ENCODE measurements around the gene CACNA1D.

The CACNA1D gene

GRCh38 chr3:53773021-53773436 is 278.6 kb downstream of the CACNA1D start:
- WGBS: 79% methylated on average over 5 of the region's 5 CpGs
- H3K23ac ChIP-seq (ENCODE audit: low read length in 2 of 2): no peak overlapping the region
- H3K36me3 ChIP-seq (ENCODE audit: control insufficient read depth in 1 of 2, insufficient read depth in 2 of 2, low read depth in 1 of 2, low read length in 2 of 2): no peaks in the 10 kb centered on the region
- H2BK5ac ChIP-seq (ENCODE audit: low read depth, low read length, poor library complexity, severe bottlenecking): no peak overlapping the region
- no peak overlapping the region for H4K91ac ChIP-seq (ENCODE audit: low read length)
- H3K27me3 ChIP-seq (ENCODE audit: control insufficient read depth in 1 of 2, insufficient read depth in 1 of 2, low read length in 2 of 2): peaks cover 27 to 43% of the 10 kb centered on the region in 2 experiments
- no peak overlapping the region for H3K4ac ChIP-seq (ENCODE audit: low read depth in 1 of 2, low read length in 2 of 2)
- H2AK5ac ChIP-seq (ENCODE audit: low read length, severe bottlenecking): no peak overlapping the region
- no peak overlapping the region for H2BK120ac ChIP-seq (ENCODE audit: low read depth, low read length)
- H2AFZ ChIP-seq (ENCODE audit: low read depth, low read length): no peak overlapping the region
- H3K27ac ChIP-seq (ENCODE audit: low read length, poor library complexity, severe bottlenecking): no peak overlapping the region
- no peaks in the 10 kb centered on the region for H3K79me1 ChIP-seq (replicated peaks; ENCODE audit: low read length, poor library complexity, severe bottlenecking)
- H4K8ac ChIP-seq (ENCODE audit: low read length): no peak overlapping the region
- H2BK12ac ChIP-seq (ENCODE audit: low read length in 2 of 2): no peak overlapping the region
- no peaks in the 10 kb centered on the region for H3K9me3 ChIP-seq (ENCODE audit: control insufficient read depth, low read length)
- peak overlapping the region; percentile 72 for H3K9ac ChIP-seq (ENCODE audit: low read length)
- H3K18ac ChIP-seq (ENCODE audit: low read depth in 1 of 2, low read length in 2 of 2): no peak overlapping the region
- no peak for DNase-seq
- H2BK15ac ChIP-seq (ENCODE audit: low read depth, poor library complexity, severe bottlenecking): no peak overlapping the region
- no peak overlapping the region for H3K14ac ChIP-seq (ENCODE audit: low read length in 2 of 2)
- H3K4me3 ChIP-seq (ENCODE audit: insufficient read depth in 1 of 2, low read depth in 1 of 2, low read length in 2 of 2): peak overlapping the region in 1 of 2 experiments; percentile 19
- no peak overlapping the region for H3K4me2 ChIP-seq (ENCODE audit: low read length, poor library complexity, severe bottlenecking)
- peaks cover 2% of the 10 kb centered on the region for H3K4me1 ChIP-seq (ENCODE audit: control insufficient read depth, insufficient read depth, low read depth, low read length)

GRCh38 chr3:53773611-53774368 is 279.4 kb downstream of the CACNA1D start:
- Histone ChIP-seq H3K79me1 (replicated peaks; ENCODE audit: low read length, poor library complexity, severe bottlenecking) (no peaks in the 10 kb centered on the region), H3K4me3 (ENCODE audit: insufficient read depth in 1 of 2, low read depth in 1 of 2, low read length in 2 of 2) (peak overlapping the region in 1 of 2 experiments; percentile 19), H4K91ac (ENCODE audit: low read length) (no peak overlapping the region), H3K18ac (ENCODE audit: low read depth in 1 of 2, low read length in 2 of 2) (no peak overlapping the region), H3K14ac (ENCODE audit: low read length in 2 of 2) (no peak overlapping the region), H2BK15ac (ENCODE audit: low read depth, poor library complexity, severe bottlenecking) (no peak overlapping the region), H3K9ac (ENCODE audit: low read length) (peak overlapping the region; percentile 72), H3K23ac (ENCODE audit: low read length in 2 of 2) (no peak overlapping the region), H3K4me1 (ENCODE audit: control insufficient read depth, insufficient read depth, low read depth, low read length) (peaks cover 2% of the 10 kb centered on the region), H2BK5ac (ENCODE audit: low read depth, low read length, poor library complexity, severe bottlenecking) (no peak overlapping the region), H3K27ac (ENCODE audit: low read length, poor library complexity, severe bottlenecking) (no peak overlapping the region), H3K4me2 (ENCODE audit: low read length, poor library complexity, severe bottlenecking) (no peak overlapping the region), H4K8ac (ENCODE audit: low read length) (no peak overlapping the region), H2BK120ac (ENCODE audit: low read depth, low read length) (no peak overlapping the region), H3K27me3 (ENCODE audit: control insufficient read depth in 1 of 2, insufficient read depth in 1 of 2, low read length in 2 of 2) (peaks cover 21 to 41% of the 10 kb centered on the region in 2 experiments), H2BK12ac (ENCODE audit: low read length in 2 of 2) (no peak overlapping the region), H3K4ac (ENCODE audit: low read depth in 1 of 2, low read length in 2 of 2) (no peak overlapping the region), H3K36me3 (ENCODE audit: control insufficient read depth in 1 of 2, insufficient read depth in 2 of 2, low read depth in 1 of 2, low read length in 2 of 2) (no peaks in the 10 kb centered on the region), H3K9me3 (ENCODE audit: control insufficient read depth, low read length) (no peaks in the 10 kb centered on the region), H2AFZ (ENCODE audit: low read depth, low read length) (no peak overlapping the region), H2AK5ac (ENCODE audit: low read length, severe bottlenecking) (no peak overlapping the region)
- 63% methylated on average over 10 of the region's 10 CpGs for WGBS
- DNase-seq: peak; percentile 16

GRCh38 chr3:53774414-53774813 is 280.0 kb downstream of the CACNA1D start:
- Histone ChIP-seq H3K14ac (ENCODE audit: low read length in 2 of 2) (no peak overlapping the region), H3K18ac (ENCODE audit: low read depth in 1 of 2, low read length in 2 of 2) (no peak overlapping the region)

GRCh38 chr3:53775018-53775417 is 280.6 kb downstream of the CACNA1D start:
- no peak overlapping the region for H3K18ac ChIP-seq (ENCODE audit: low read depth in 1 of 2, low read length in 2 of 2)
- no peak overlapping the region for H3K23ac ChIP-seq (ENCODE audit: low read length in 2 of 2)
- no peak overlapping the region for H3K4me3 ChIP-seq (ENCODE audit: insufficient read depth in 1 of 2, low read depth in 1 of 2, low read length in 2 of 2)
- no peak overlapping the region for H3K27ac ChIP-seq (ENCODE audit: low read length, poor library complexity, severe bottlenecking)
- H3K14ac ChIP-seq (ENCODE audit: low read length in 2 of 2): no peak overlapping the region
- no peak overlapping the region for H2BK5ac ChIP-seq (ENCODE audit: low read depth, low read length, poor library complexity, severe bottlenecking)
- H2BK12ac ChIP-seq (ENCODE audit: low read length in 2 of 2): no peak overlapping the region
- no peak for DNase-seq
- H3K27me3 ChIP-seq (ENCODE audit: control insufficient read depth in 1 of 2, insufficient read depth in 1 of 2, low read length in 2 of 2): peaks cover 9 to 32% of the 10 kb centered on the region in 2 experiments
- no peaks in the 10 kb centered on the region for H3K36me3 ChIP-seq (ENCODE audit: control insufficient read depth in 1 of 2, insufficient read depth in 2 of 2, low read depth in 1 of 2, low read length in 2 of 2)
- no peaks in the 10 kb centered on the region for H3K9me3 ChIP-seq (ENCODE audit: control insufficient read depth, low read length)
- H3K4me1 ChIP-seq (ENCODE audit: control insufficient read depth, insufficient read depth, low read depth, low read length): peaks cover 2% of the 10 kb centered on the region
- no peak overlapping the region for H2AK5ac ChIP-seq (ENCODE audit: low read length, severe bottlenecking)
- no peak overlapping the region for H2AFZ ChIP-seq (ENCODE audit: low read depth, low read length)
- H2BK15ac ChIP-seq (ENCODE audit: low read depth, poor library complexity, severe bottlenecking): no peak overlapping the region
- 80% methylated on average over 4 of the region's 5 CpGs for WGBS
- no peak overlapping the region for H4K91ac ChIP-seq (ENCODE audit: low read length)
- H3K79me1 ChIP-seq (replicated peaks; ENCODE audit: low read length, poor library complexity, severe bottlenecking): no peaks in the 10 kb centered on the region
- H4K8ac ChIP-seq (ENCODE audit: low read length): no peak overlapping the region
- H3K4ac ChIP-seq (ENCODE audit: low read depth in 1 of 2, low read length in 2 of 2): no peak overlapping the region
- H3K4me2 ChIP-seq (ENCODE audit: low read length, poor library complexity, severe bottlenecking): no peak overlapping the region
- H2BK120ac ChIP-seq (ENCODE audit: low read depth, low read length): no peak overlapping the region
- no peak overlapping the region for H3K9ac ChIP-seq (ENCODE audit: low read length)

More at GRCh38 chr3:53774414-53774813, 280.0 kb downstream of the CACNA1D start:
- no peak for DNase-seq
- no peak overlapping the region for H3K9ac ChIP-seq (ENCODE audit: low read length)
- no peak overlapping the region for H2BK120ac ChIP-seq (ENCODE audit: low read depth, low read length)
- no peak overlapping the region for H3K23ac ChIP-seq (ENCODE audit: low read length in 2 of 2)
- no peak overlapping the region for H4K91ac ChIP-seq (ENCODE audit: low read length)
- H3K27me3 ChIP-seq (ENCODE audit: control insufficient read depth in 1 of 2, insufficient read depth in 1 of 2, low read length in 2 of 2): peaks cover 15 to 34% of the 10 kb centered on the region in 2 experiments
- H2AFZ ChIP-seq (ENCODE audit: low read depth, low read length): no peak overlapping the region
- H3K4ac ChIP-seq (ENCODE audit: low read depth in 1 of 2, low read length in 2 of 2): no peak overlapping the region
- peaks cover 2% of the 10 kb centered on the region for H3K4me1 ChIP-seq (ENCODE audit: control insufficient read depth, insufficient read depth, low read depth, low read length)
- H3K9me3 ChIP-seq (ENCODE audit: control insufficient read depth, low read length): no peaks in the 10 kb centered on the region
- H2BK5ac ChIP-seq (ENCODE audit: low read depth, low read length, poor library complexity, severe bottlenecking): no peak overlapping the region
- H3K79me1 ChIP-seq (replicated peaks; ENCODE audit: low read length, poor library complexity, severe bottlenecking): no peaks in the 10 kb centered on the region
- H2AK5ac ChIP-seq (ENCODE audit: low read length, severe bottlenecking): no peak overlapping the region
- 77% methylated on average over 8 of the region's 8 CpGs for WGBS
- no peak overlapping the region for H2BK12ac ChIP-seq (ENCODE audit: low read length in 2 of 2)
- H2BK15ac ChIP-seq (ENCODE audit: low read depth, poor library complexity, severe bottlenecking): no peak overlapping the region
- H3K36me3 ChIP-seq (ENCODE audit: control insufficient read depth in 1 of 2, insufficient read depth in 2 of 2, low read depth in 1 of 2, low read length in 2 of 2): no peaks in the 10 kb centered on the region
- H3K27ac ChIP-seq (ENCODE audit: low read length, poor library complexity, severe bottlenecking): no peak overlapping the region
- H3K4me2 ChIP-seq (ENCODE audit: low read length, poor library complexity, severe bottlenecking): no peak overlapping the region
- H3K4me3 ChIP-seq (ENCODE audit: insufficient read depth in 1 of 2, low read depth in 1 of 2, low read length in 2 of 2): no peak overlapping the region
- no peak overlapping the region for H4K8ac ChIP-seq (ENCODE audit: low read length)

Data from mesenchymal stem cell (in vitro differentiated cells and primary cell).